Measurements from ENCODE around the gene CD37.

DNA sequence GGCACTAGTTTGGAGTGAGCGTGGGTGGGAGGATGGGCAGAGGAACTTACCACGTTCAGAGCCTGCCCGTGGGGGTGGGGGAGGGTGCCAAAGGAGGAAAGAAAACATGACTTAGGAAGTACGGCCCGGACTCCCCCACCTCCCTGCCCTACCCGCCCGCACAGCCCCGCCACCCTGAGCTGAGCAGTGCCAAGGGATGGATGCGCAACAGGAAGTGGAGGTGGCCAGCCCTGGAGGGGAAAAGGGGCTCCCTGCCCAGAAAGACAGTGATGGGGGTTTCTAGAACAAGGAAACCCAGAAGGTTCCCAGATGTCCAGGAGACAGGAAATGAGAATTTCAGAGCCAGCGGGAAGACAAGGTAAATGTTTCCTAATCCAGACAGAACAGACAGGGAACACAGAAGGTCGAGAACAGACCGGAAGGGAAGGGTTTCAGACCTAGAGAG, 20.7 kb downstream of the CD37 start:
- TF ChIP-seq, protein P1, sequence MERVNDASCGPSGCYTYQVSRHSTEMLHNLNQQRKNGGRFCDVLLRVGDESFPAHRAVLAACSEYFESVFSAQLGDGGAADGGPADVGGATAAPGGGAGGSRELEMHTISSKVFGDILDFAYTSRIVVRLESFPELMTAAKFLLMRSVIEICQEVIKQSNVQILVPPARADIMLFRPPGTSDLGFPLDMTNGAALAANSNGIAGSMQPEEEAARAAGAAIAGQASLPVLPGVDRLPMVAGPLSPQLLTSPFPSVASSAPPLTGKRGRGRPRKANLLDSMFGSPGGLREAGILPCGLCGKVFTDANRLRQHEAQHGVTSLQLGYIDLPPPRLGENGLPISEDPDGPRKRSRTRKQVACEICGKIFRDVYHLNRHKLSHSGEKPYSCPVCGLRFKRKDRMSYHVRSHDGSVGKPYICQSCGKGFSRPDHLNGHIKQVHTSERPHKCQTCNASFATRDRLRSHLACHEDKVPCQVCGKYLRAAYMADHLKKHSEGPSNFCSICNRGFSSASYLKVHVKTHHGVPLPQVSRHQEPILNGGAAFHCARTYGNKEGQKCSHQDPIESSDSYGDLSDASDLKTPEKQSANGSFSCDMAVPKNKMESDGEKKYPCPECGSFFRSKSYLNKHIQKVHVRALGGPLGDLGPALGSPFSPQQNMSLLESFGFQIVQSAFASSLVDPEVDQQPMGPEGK (CRISPR knock-in tag; IDR thresholded peaks at IDR 0.05; ENCODE audit: borderline replicate concordance), result no peak
- TF ChIP-seq SNAI2 (CRISPR knock-in tag; IDR thresholded peaks at IDR 0.05), result no peak
- no peak for TF ChIP-seq OSR1 (CRISPR knock-in tag; IDR thresholded peaks at IDR 0.05)
- no peak for TF ChIP-seq ARNTL (CRISPR knock-in tag; IDR thresholded peaks at IDR 0.05; ENCODE audit: borderline replicate concordance, low read depth)
- TF ChIP-seq, protein P2, sequence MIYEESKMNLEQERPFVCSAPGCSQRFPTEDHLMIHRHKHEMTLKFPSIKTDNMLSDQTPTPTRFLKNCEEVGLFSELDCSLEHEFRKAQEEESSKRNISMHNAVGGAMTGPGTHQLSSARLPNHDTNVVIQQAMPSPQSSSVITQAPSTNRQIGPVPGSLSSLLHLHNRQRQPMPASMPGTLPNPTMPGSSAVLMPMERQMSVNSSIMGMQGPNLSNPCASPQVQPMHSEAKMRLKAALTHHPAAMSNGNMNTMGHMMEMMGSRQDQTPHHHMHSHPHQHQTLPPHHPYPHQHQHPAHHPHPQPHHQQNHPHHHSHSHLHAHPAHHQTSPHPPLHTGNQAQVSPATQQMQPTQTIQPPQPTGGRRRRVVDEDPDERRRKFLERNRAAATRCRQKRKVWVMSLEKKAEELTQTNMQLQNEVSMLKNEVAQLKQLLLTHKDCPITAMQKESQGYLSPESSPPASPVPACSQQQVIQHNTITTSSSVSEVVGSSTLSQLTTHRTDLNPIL (CRISPR knock-in tag; IDR thresholded peaks at IDR 0.05; ENCODE audit: low read depth), result no peak
- TF ChIP-seq ZFP3 (CRISPR knock-in tag; IDR thresholded peaks at IDR 0.05), result no peak
- TF ChIP-seq, protein P3, sequence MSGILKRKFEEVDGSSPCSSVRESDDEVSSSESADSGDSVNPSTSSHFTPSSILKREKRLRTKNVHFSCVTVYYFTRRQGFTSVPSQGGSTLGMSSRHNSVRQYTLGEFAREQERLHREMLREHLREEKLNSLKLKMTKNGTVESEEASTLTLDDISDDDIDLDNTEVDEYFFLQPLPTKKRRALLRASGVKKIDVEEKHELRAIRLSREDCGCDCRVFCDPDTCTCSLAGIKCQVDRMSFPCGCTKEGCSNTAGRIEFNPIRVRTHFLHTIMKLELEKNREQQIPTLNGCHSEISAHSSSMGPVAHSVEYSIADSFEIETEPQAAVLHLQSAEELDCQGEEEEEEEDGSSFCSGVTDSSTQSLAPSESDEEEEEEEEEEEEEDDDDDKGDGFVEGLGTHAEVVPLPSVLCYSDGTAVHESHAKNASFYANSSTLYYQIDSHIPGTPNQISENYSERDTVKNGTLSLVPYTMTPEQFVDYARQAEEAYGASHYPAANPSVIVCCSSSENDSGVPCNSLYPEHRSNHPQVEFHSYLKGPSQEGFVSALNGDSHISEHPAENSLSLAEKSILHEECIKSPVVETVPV (CRISPR knock-in tag; IDR thresholded peaks at IDR 0.05), result no peak
- no peak for TF ChIP-seq ZFP30 (CRISPR knock-in tag; IDR thresholded peaks at IDR 0.05)
- no peak for TF ChIP-seq TCF4 (CRISPR knock-in tag; IDR thresholded peaks at IDR 0.05; ENCODE audit: borderline replicate concordance)
- TF ChIP-seq TOX (CRISPR knock-in tag; IDR thresholded peaks at IDR 0.05; ENCODE audit: borderline replicate concordance), result no peak
- peak; percentile 45; the same call in 1 of the 2 replicates for TF ChIP-seq ZNF70 (CRISPR knock-in tag; IDR thresholded peaks at IDR 0.05)

All from SK-N-SH treated with all-trans-retinoic acid at 6 μM for 48 hours (cell line).